Stimulated activated effector memory CD8-positive, alpha-beta T cell treated with anti-CD3 and anti-CD28 coated beads, Interleukin-12 subunit alpha, Interleukin-12 subunit beta, amount 100 ng/mL, for 72 hours (primary cell): ENCODE results near the gene FKBP7.
"Not testable (repeated sequence)": the region's sequence is repeated elsewhere in the genome, so short reads cannot be mapped to it uniquely, and the experiment has no call there.

ENCODE experiments used
- ATAC-seq: fragments of 150-1000 bp; cut with Tn5 transposase; 2 replicates; pipeline ENCODE4 v1.10.0; 2021
- DNase-seq, 2 donors: peaks; one replicate each; pipeline ENCODE4 v3.0.0; 2021 to 2022; ENCODE audit warnings: low spot score in 2 of 2
- H3K27ac Mint-ChIP-seq: one replicate; pipeline ENCODE4 v1.8.0; 2022; ENCODE audit warnings: mild to moderate bottlenecking, mixed read lengths
- H3K36me3 Mint-ChIP-seq: one replicate; pipeline ENCODE4 v1.8.0; 2022; ENCODE audit warnings: mild to moderate bottlenecking, mixed read lengths
- H3K4me1 Mint-ChIP-seq: one replicate; pipeline ENCODE4 v1.8.0; 2022; ENCODE audit warnings: mixed read lengths
- H3K4me3 Mint-ChIP-seq: one replicate; pipeline ENCODE4 v1.8.0; 2022; ENCODE audit warnings: mild to moderate bottlenecking, mixed read lengths
- H3K9me3 Mint-ChIP-seq: one replicate; pipeline ENCODE4 v1.8.0; 2022; ENCODE audit warnings: mixed read lengths

FKBP7 gene

DNA sequence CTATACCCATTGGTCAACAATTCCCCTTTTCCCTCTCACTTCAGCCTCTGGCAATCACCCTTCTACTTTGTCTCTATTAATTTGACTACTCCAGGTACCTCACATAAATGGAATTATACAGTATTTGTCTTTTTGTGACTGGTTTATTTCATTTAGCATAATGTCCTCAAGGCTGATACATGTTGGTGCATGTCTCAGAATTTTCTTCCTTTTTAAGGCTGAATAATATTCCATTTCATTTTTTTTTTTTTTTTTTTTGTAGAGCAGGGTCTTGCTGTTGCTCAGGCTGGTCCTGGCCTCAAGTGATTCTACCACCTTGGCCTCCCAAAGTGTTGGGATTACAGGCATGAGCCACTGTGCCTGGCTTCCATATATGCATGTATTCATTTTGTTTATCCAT lies 1.9 kb downstream of the FKBP7 start:
- H3K36me3 Mint-ChIP-seq: peaks cover 12% of the 10 kb centered on the region
- H3K4me3 Mint-ChIP-seq: no peak overlapping the region
- H3K4me1 Mint-ChIP-seq: peaks cover 20% of the 10 kb centered on the region

DNA sequence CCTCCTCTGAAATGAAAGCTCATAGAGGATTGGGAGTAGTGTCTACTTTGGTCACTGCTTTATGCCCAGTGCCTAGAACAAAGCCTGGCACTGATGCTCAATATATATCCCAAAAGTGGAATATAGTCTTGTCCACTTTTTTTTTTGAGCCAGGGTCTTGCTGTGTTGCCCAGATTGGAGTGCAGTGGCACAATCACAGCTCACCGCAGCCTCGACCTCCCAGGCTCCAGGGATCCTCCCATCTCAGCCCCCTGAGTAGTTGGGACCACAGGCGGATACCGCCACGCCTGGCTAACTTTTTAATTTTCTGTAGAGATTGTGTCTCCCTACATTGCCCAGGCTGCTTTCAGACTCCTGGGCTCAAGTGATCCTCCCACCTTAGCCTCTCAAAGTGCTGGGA lies 3.8 kb downstream of the FKBP7 start:
- ATAC-seq (no peak), DNase-seq (no peak)
- Mint-ChIP-seq H3K4me3 (no peak overlapping the region), H3K27ac (no peak overlapping the region), H3K36me3 (peaks cover 12% of the 10 kb centered on the region), H3K9me3 (no peaks in the 10 kb centered on the region), H3K4me1 (peaks cover 12% of the 10 kb centered on the region)

More for the DNA sequence above, 1.9 kb downstream of the FKBP7 start:
- no peak for DNase-seq
- Mint-ChIP-seq H3K9me3 (no peaks in the 10 kb centered on the region), H3K27ac (no peak overlapping the region)
- ATAC-seq: no peak

DNA sequence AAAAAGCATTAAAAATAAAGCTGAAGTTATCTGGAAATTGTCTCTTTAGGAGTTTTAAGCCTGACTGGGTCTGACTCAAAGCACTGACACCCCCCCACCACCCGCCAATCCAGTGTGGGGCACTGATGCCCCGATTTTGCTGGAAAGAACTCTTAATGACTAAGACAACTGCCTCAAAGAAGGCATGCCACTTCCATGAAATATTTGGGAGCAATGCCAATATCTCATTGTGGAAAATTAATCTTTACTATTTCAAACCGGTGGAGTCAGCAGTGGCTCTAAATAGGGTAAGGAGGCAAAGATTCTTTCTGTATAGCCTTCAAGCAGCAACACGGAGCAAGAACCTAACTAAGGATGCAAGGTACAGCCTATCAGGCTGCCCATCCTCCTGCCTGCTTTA lies 4.5 kb downstream of the FKBP7 start:
- H3K4me1 Mint-ChIP-seq: peaks cover 6% of the 10 kb centered on the region
- H3K4me3 Mint-ChIP-seq: no peak overlapping the region
- peaks cover 9% of the 10 kb centered on the region for H3K36me3 Mint-ChIP-seq
- DNase-seq (no peak), ATAC-seq (no peak)
- H3K27ac Mint-ChIP-seq: no peak overlapping the region
- no peaks in the 10 kb centered on the region for H3K9me3 Mint-ChIP-seq

DNA sequence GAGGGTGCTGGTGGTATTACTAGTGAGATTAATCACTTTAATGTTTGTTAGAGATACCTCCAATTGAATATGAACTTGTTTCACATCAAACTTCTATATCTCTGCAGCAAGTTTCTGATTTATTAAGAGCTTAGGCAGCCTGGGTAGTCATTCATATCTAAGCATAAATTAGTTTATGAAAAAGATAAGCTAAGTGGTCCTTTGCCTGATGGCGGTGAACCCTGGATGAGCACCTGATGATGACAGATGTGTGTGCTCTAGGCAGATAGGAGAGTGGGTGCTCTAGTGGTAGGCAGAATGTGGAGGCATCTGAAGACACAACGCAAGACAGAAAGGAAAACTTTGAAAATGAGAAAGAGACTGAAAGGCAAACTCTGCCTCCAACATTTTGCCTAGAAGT lies 5.0 kb downstream of the FKBP7 start:
- no peaks in the 10 kb centered on the region for H3K9me3 Mint-ChIP-seq
- no peak overlapping the region for H3K4me3 Mint-ChIP-seq
- peaks cover 3% of the 10 kb centered on the region for H3K36me3 Mint-ChIP-seq
- ATAC-seq (no peak), DNase-seq (no peak)
- H3K4me1 Mint-ChIP-seq: peaks cover 2% of the 10 kb centered on the region
- no peak overlapping the region for H3K27ac Mint-ChIP-seq

DNA sequence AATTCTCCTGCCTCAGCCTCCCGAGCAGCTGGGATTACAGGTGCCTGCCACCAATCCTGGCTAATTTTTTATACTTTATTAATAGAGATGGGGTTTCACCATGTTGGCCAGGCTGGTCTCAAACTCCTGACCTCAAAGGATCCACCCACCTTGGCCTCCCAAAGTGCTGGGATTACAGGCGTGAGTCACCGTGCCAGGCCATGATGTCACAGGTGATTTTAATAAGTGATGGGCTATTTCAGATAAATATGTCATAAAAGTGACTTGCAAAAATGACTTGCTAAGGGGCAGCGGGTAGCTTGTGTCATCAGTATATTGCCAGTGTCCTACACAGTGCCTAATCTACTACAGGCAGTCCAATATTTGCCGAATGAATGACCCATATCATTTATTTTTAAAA lies 7.1 kb downstream of the FKBP7 start:
- not testable (repeated sequence) for H3K36me3 Mint-ChIP-seq, ATAC-seq

DNA sequence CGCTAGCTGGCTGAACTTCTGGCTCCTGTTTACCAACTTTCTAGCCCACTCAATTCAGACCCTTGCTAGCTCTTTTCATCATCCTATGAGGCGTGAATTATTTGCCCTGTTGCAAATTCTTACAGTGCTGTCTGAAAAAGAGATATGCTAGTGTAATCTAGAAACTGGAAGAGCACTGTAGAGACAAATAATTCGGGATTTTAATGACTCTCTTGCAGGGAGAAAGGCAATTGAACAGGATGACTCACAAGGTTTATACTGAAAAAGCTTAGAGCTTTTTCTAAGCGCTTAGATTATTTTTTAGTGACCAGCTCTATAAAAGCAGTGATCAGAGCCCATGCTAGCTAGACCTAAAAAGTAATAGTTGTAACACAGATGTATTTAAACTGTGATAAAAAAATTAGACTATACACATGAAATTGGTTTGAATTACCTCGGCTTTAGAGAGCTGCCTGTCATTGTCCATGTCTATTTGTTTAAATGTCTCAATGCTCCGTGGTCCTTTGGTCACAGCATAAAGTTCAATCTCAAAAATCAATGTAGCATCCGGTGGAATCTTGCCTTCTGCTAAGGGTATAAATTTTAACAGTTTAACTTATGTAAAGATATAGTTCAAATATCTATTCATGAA lies 9.1 kb downstream of the FKBP7 start:
- ATAC-seq (no peak), DNase-seq (no peak)
- Mint-ChIP-seq H3K9me3 (no peaks in the 10 kb centered on the region), H3K36me3 (no peaks in the 10 kb centered on the region), H3K4me1 (no peaks in the 10 kb centered on the region), H3K4me3 (no peak overlapping the region), H3K27ac (no peak overlapping the region)

More for the DNA sequence above, 7.1 kb downstream of the FKBP7 start:
- not testable (repeated sequence) for H3K27ac Mint-ChIP-seq, DNase-seq, H3K9me3 Mint-ChIP-seq, H3K4me1 Mint-ChIP-seq, H3K4me3 Mint-ChIP-seq

DNA sequence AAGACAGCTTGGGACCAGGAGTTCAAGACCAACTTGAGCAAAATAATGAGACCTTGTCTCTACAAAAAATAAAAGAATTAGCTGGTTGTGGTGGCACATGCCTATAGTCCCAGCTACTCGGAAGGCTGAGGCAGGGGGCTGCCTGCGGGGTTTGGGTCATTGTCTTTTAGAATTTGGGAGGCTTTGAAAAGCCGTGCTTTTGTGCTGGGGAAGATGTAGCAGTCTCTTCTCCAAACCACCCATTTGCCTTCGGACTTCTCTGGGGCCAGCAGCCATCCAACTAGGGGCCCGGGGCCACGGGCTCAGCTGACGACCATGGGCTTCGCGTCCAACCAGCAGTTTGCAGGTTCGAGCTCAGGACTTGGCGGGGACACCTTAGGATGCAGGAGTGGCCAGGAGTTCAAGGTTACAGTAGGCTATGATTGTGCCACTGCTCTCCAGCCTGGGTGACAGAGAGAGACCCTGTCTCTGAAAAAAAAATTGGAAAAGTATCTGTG lies 21.0 kb downstream of the FKBP7 start:
- no peaks in the 10 kb centered on the region for H3K9me3 Mint-ChIP-seq
- DNase-seq (no peak), ATAC-seq (no peak)
- H3K27ac Mint-ChIP-seq: no peak overlapping the region
- H3K36me3 Mint-ChIP-seq: no peaks in the 10 kb centered on the region
- no peaks in the 10 kb centered on the region for H3K4me1 Mint-ChIP-seq
- H3K4me3 Mint-ChIP-seq: no peak overlapping the region

DNA sequence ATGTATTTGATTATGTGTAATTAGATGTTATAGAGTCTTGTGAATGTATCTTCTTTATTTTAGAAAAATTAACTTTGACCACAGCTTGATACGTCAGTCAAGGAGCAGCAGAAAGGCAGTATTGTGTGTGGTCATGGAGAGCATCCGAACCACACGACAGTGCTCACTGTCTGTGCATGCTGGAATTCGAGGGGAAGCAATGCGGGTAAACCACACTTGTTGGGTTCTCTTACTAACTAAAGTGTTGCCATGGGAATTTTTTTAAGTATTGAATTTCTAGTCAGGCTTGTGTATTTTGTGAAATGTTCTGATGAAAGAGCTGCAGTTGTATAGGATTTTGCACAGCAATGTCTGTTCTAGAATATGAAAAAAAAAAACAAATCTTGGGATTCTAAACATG lies 22.5 kb downstream of the FKBP7 start:
- no peak overlapping the region for H3K27ac Mint-ChIP-seq
- H3K9me3 Mint-ChIP-seq: no peaks in the 10 kb centered on the region
- peaks cover 10% of the 10 kb centered on the region for H3K4me1 Mint-ChIP-seq
- DNase-seq (no peak), ATAC-seq (no peak)
- no peak overlapping the region for H3K4me3 Mint-ChIP-seq
- no peaks in the 10 kb centered on the region for H3K36me3 Mint-ChIP-seq

DNA sequence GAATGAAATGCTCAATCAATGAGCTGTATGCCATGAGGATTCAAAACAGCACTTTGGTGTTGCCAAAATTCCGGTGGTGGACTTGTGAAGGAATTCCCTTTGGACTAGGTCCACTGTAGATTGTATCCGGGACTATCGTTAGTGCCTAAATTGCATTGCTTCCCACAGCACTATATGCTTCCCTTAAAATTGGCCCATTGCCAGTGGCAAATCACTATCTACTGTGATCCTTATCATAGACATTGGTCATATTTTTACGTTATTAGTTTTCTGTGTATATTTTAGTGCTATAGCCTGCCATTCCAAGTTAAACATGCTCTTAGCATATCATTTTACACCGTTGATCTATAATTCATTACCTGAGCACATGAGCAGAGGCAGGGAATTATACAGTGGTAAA lies 25.5 kb downstream of the FKBP7 start:
- H3K36me3 Mint-ChIP-seq: peaks cover 16% of the 10 kb centered on the region
- DNase-seq (no peak), ATAC-seq (no peak)
- H3K9me3 Mint-ChIP-seq: no peaks in the 10 kb centered on the region
- H3K4me1 Mint-ChIP-seq: peaks cover 23% of the 10 kb centered on the region
- H3K4me3 Mint-ChIP-seq: no peak overlapping the region
- no peak overlapping the region for H3K27ac Mint-ChIP-seq

DNA sequence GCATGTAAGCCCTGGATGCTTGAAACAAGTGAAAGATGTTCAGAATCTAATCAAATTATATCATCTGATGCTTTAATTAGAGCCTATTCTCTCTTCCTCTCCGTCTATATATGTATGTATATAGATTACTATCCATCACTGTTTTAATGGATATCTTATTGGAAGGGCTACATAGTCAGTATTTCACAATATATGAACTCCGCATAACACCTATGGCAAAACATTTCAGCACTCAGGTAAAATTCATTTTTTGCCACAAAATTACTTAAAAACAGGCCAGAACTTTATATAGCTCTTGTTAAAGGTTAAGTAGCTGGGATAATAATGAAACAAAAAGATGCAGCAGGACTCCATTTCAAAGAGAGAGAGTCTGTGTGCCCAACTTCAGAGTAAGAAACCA lies 26.1 kb downstream of the FKBP7 start:
- ATAC-seq: no peak
- H3K4me1 Mint-ChIP-seq: peaks cover 24% of the 10 kb centered on the region
- H3K27ac Mint-ChIP-seq: peak overlapping the region; percentile 94
- H3K4me3 Mint-ChIP-seq: peak overlapping the region; percentile 83
- H3K36me3 Mint-ChIP-seq: peaks cover 22% of the 10 kb centered on the region
- no peaks in the 10 kb centered on the region for H3K9me3 Mint-ChIP-seq
- no peak for DNase-seq

DNA sequence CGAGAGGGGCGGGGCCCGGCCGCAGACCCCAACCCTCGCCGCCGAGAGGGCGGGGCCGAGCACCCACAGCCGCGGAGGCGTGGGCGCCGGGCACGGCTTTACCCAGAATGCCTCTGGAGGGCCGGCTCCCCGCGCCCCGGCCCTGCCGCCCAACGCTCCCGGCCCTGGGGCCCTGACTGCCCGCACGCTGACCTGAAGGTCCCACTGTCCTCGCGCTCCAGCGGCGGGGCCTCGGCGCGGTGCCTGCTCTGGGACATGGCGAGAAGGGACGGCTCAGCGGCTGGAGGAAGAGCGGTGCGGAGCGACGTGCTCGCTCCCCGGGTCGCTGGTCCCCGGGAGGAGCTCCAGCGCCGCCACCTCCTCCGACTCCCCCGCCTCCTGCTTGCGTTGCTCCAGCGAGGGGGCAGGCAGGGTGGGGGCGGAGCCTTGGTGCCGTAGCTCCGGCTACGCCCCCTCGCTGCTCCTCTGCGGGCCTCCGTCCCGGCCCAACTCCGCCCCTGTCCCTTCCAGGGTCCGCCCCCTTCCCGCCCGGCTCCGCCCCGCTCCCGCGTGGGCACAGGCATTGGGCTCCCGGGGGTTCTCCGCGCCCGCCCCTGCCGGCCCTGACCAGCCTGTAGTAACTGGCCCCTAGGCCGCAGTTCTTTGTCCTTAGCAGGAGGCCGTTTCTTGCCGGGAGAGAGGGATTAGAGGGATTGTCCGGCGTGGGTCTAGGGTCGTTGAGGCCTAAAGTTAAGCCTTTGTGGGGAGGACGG lies 27.4 kb downstream of the FKBP7 start, which contains the start of the genes PJVK and PRKRA:
PJVK (plus strand) TSS at position 605 of the 752 bp plus-strand sequence. CDS start 2,032 bp downstream, outside the sequence.
PRKRA (minus strand) TSS at position 402 of the 752 bp plus-strand sequence; CDS start at position 257, 145 bp downstream.
- H3K4me1 Mint-ChIP-seq: peaks cover 24% of the 10 kb centered on the region
- H3K27ac Mint-ChIP-seq: peak within 1 kb of the TSS; percentile 94
- peak; percentile 93 for ATAC-seq
- H3K4me3 Mint-ChIP-seq: peak within 1 kb of the TSS; percentile 83
- H3K9me3 Mint-ChIP-seq: no peaks in the 10 kb centered on the region
- H3K36me3 Mint-ChIP-seq: peaks cover 36% of the 10 kb centered on the region
- peak; percentile 93 to 98 for DNase-seq

DNA sequence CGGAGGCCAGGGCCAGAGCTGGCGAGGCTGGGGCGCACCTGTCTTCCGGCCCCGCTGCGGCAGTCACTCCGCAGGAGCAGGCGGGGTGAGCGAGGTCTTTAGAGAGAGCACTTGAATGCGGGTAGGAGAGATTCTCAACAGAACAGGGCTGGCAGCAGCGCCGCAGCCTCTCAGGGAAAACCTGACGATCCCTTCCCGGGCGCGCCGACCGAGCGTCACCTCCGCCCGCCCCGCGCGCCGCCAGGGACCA lies 28.0 kb downstream of the FKBP7 start:
- H3K27ac Mint-ChIP-seq: peak overlapping the region; percentile 94
- peak; percentile 69 for ATAC-seq

DNA sequence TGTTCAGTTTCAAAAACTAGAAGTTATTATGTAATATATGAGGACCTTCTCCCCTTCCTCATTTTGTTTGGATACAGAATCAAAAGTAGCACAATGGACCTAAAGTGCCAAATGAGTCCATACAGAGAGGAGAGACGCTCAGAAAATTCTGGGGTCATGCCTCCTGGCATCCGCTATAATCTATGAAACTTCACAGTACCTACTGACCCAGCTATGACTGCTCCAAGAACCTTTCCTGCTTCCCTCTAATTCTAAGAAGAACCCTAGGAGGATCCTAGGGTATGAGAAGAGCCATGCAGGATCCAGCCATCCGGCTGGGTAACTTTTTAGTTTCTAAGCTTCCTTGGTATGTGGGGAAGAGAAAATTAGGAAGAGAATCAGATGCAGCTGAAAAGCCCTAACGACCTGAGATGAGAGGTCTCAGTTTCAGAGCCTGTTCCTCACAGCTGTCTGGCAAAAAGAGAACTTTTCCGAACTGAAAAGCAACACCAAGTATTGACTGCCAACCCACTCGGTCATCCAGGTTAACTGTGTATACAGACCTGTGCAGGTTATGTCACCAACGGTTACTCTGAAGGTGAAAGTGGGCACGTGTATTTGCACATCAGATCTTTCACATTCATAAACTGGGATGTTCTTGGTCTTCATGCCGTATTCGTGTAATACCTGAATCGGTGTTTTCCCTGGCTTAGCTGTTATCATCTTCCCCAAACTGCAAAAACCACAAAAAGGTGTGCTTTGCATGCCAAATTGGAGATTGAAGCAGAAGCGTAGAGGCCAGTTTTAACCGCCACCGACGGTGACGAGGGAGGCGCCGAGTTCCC lies 28.5 kb downstream of the FKBP7 start:
- peak overlapping the region; percentile 94 for H3K27ac Mint-ChIP-seq
- H3K4me1 Mint-ChIP-seq: peaks cover 24% of the 10 kb centered on the region
- DNase-seq: no peak
- no peak for ATAC-seq
- H3K9me3 Mint-ChIP-seq: no peaks in the 10 kb centered on the region
- H3K4me3 Mint-ChIP-seq: peak overlapping the region; percentile 83
- peaks cover 46% of the 10 kb centered on the region for H3K36me3 Mint-ChIP-seq

More for the DNA sequence above, 28.0 kb downstream of the FKBP7 start:
- Mint-ChIP-seq H3K4me1 (peaks cover 24% of the 10 kb centered on the region), H3K4me3 (peak overlapping the region; percentile 83), H3K9me3 (no peaks in the 10 kb centered on the region), H3K36me3 (peaks cover 41% of the 10 kb centered on the region)
- no peak for DNase-seq

DNA sequence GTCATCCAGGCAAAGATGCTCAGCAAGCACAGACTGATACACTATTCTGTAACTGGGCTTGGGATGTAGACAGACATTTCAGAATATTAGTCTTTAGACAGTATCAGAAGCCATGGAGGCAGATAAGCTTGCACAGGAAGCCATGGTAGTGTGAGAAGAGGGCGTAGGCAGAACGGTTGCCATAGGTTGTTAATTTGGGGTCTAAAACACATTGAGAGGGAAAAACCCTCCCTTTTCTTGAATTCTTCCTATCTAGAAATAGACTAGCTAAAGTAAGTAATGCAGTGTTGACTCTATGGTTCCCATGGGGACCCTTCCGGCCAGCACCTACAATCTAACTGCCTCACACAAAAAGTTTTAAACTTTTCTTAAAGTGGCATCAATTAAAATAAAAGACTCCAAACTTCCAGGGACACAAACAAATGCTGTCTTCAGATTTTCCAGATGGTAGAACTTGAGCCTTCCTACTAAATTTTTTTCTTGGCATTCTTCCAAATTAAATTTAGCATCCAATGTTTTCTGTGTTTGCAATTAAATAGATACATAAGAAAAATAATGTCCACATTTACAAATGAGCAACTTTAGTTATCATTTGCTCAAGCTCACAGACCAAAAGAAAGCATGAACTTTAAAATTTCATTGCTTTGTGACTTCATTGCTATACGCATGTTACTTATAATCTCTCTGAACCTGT lies 29.3 kb downstream of the FKBP7 start:
- no peaks in the 10 kb centered on the region for H3K9me3 Mint-ChIP-seq
- no peak for DNase-seq
- H3K36me3 Mint-ChIP-seq: peaks cover 54% of the 10 kb centered on the region
- H3K4me1 Mint-ChIP-seq: peaks cover 24% of the 10 kb centered on the region
- peak overlapping the region; percentile 26 for H3K27ac Mint-ChIP-seq
- H3K4me3 Mint-ChIP-seq: peak overlapping the region; percentile 83
- no peak for ATAC-seq

DNA sequence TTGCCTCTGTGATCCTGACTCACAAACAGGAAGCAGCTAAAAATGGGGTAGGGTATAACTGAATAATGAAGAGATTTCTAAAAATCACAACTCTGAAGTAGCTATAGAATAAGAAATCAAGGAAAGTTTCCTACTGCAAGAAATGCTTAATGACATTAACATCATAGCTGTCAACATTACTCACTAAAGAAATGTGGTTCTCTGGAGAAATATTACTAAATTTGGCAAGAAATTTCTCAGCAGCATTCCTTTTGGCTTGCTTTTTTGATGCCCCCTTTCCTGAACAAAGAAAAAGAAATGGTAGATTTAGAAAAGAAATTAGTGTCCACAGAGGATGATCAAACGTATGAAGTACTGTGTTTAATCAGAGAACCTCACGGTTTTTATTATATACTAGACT lies 37.0 kb downstream of the FKBP7 start:
- DNase-seq (no peak), ATAC-seq (no peak)
- Mint-ChIP-seq H3K9me3 (no peaks in the 10 kb centered on the region), H3K36me3 (peaks cover 100% of the 10 kb centered on the region), H3K4me1 (no peaks in the 10 kb centered on the region), H3K4me3 (no peak overlapping the region), H3K27ac (no peak overlapping the region)
